GM21423 (cell line): Measurements from ENCODE around the gene ZNF524.
A peak's percentile ranks its signal among the peaks of the same experiment; 100 is the strongest.

ENCODE experiments used
- ATAC-seq: cut with Tn5 transposase; IDR thresholded peaks from one replicate; pipeline ENCODE4 v1.9.1; 2021; ENCODE audit warnings: mild to moderate bottlenecking, moderate library complexity; ENCODE audit not compliant: unreplicated experiment

ZNF524 gene

GRCh38 chr19:55619286-55619685 lies 19.2 kb downstream of the ZNF524 start:
- ATAC-seq, result no peak

DNA sequence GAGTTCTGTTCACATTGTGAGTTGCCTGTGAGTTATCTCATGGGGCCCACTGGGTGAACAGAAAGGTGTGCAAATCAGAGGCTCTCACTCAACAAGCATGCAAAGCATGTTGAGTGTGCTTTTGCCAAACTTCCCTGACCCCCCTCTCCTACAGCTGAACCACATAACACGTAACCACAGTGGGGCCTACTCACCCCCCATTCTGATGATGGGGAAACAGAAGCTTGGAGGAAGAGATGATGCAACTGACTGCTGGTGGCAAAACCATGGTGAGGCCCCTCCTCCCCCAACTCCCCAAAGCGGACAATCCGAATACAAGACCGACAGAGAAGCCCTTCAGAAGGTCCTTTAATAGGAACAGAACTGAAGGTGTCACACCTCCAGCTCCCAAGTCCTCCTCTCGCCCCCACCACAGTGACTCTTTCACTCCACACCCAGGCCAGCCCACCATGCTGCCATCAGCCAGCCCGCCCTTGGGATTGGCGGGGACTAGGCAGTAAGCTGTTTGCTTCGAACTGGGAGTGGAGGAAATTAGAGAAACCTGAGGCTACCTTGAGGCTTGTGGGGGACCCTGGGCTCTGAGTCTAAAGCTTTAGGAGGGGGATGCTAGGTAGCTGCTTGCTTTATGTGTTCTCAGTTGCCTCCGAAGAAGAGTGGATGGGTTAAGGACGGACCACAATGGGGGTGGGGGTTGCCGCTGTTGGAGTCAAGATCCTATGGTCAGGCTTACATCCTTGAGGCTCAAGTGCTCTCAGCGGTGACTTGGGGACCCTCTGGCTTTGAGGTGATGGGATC lies 20.5 kb downstream of the ZNF524 start:
- no peak for ATAC-seq

DNA sequence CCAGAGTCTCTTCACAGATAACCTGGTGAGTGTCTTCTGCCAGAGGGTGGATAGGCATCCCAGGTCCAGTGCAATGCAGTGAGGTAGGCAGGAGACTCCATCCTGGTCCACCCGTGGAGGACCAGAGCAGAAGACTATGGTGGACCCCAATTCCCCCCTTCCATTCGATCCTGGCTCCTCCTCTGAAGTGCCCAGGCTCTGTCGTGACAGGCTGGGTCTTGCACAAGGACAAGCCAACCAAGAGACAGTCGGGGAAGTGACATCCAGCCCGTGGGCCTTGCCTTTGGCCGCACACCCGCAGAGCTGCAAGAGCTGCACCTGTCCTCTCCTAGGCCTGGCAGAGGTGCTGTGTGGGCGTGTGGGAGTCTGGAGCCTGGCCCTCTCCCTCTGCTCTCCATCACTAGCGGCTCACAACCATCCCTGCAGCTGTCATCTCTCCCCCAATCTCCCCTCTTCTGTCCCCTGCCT lies 21.2 kb downstream of the ZNF524 start:
- ATAC-seq, result no peak

GRCh38 chr19:55621673-55622231 lies 21.7 kb downstream of the ZNF524 start:
- no peak for ATAC-seq

DNA sequence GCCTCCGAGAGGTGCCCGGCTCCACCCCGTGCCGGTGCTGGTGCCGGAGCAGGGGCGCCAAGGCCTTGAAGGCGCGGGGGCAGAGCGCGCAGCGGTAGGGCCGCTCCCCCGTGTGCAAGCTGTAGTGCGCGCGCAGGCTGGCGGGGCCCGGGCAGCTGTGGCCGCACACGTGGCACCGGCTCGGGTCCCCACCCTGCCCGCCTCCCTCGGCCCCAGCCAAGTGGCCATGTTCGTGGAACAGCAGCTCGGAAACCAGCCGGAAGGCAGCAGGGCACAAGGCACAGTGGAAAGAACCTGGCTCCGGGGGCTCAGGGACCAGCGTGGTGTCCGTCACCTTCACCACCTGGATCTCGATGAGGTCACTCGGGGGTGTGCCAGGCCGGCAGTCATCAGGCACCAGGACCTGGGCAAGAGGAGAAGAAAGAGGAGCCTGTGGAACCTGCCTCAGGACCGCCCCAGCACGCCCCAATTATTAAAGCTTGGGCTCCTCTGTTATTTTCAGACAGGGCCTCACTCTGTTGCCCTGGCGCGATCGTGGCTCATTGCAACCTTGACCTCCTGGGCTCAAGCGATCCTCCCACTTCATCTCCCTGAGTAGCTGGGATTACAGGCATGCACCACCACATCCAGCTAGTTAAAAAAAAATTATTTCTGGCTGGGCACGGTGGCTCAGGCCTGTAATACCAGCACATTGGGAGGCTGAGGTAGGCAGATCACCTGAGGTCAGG lies 22.3 kb downstream of the ZNF524 start:
- ATAC-seq, result no peak

- no peak for ATAC-seq
These were observed 23.0 kb downstream of the ZNF524 start for GRCh38 chr19:55623130-55623529.

DNA sequence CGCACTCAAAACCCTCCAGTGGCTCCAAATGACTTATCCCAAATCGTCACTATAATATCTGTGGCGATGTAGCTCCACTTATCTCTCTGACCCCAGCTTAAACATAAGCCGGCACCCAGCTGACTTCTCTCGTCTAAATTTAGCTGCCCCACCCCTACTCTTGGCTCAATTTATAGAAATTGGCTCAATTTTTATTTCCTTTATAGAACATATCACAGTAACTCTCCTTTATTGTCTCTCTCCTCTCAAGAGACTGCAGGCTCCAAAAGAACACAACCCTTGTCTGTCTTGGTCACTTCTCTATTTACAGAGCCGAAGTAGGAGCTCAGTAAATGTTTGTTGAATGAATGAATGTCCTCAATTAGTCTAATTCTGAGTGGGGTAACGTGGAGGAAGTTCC lies 23.5 kb downstream of the ZNF524 start:
- no peak for ATAC-seq

GRCh38 chr19:55624109-55625003 lies 24.3 kb downstream of the ZNF524 start, which contains the start of gene ZNF784:
TSS of gene ZNF784 (minus strand) at chr19:55624566. CDS start at chr19:55624561, 5 bp downstream.
- ATAC-seq, result peak; percentile 65

DNA sequence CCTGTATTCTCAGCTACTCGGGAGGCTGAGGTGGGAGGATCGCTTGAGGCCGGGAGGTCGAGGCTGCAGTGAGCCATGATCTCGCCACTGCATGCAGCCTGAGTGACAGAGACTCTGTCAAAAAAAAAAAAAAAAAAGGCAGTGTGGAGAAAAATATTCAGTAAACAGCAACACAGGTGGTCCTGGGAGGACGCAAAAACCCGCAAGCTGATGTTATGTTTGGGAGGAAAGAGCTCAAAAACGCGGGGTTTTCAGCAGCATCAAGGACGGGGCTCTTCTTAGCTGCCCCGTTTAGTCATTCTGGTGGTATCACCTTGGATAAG lies 24.9 kb downstream of the ZNF524 start:
- no peak for ATAC-seq

- no peak for ATAC-seq
These were observed 26.3 kb downstream of the ZNF524 start for GRCh38 chr19:55626350-55626749.

DNA sequence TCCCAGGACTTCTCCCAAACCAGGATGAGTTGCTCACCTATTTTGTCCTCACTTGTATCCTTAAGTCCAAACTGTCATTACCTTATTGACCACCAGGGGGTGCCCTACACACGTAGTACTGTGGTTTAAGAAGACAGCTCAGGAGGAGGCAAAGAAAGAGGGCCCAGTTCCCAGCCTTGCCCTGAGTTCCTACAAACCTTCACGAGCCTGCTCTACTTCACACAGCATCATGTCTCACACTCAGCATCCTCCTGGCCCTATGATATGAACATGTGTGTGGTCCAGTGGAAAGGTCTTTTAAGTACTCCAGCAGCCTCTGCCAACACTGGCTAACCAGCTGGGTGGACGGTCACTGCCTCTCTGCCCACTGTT lies 32.4 kb downstream of the ZNF524 start:
- ATAC-seq, result no peak

DNA sequence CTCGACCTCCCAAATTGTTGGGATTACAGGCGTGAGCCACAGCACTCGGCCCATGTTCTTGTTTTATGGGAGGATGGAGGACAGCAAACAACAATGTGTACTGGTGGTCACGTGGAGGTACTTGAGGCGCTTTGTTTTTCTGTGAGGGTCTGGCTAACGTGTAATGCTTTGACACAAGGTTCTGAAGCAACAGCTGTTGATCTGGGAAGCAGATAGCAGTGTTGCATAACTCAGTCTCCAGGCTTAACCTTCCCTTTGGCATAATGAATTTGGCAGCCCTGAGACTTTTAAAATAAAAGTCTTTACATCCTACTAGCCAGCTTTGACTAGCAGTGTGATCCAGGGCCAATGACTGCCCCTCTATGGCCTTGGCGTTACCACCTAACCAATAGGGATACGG lies 33.8 kb downstream of the ZNF524 start:
- no peak for ATAC-seq

GRCh38 chr19:55635334-55635717 lies 35.2 kb downstream of the ZNF524 start:
- ATAC-seq, result no peak

DNA sequence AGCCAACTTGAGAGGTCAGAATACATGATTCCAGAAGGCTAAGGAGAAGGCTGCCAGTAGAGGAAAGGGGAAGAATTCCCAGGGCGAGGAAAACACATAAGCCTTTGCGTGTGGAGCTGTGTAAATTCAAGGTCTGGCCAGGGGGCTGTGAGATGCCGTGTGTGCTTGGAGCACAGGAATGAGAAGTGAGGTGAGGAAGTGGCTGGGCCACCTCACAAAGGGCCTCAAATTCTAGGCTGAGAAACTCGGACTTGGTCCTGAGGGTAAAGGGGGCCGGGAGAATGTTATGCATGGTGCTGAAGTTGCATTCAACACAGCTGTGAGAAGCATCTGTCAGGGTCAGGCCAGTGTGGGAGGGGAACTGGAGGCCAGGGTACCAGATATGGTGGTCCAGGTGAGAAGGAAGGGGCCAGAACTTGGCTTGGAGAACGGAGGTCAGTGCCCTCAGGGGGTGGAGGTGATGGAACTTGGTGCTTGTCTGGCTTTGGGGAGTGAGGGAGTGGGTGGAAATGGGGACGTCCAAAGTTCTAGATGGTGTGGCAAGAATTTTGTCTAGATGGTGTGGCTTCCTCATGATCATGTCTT lies 35.9 kb downstream of the ZNF524 start:
- no peak for ATAC-seq

GRCh38 chr19:55636723-55637122 lies 36.6 kb downstream of the ZNF524 start:
- no peak for ATAC-seq

GRCh38 chr19:55637534-55637933 lies 37.4 kb downstream of the ZNF524 start:
- no peak for ATAC-seq

DNA sequence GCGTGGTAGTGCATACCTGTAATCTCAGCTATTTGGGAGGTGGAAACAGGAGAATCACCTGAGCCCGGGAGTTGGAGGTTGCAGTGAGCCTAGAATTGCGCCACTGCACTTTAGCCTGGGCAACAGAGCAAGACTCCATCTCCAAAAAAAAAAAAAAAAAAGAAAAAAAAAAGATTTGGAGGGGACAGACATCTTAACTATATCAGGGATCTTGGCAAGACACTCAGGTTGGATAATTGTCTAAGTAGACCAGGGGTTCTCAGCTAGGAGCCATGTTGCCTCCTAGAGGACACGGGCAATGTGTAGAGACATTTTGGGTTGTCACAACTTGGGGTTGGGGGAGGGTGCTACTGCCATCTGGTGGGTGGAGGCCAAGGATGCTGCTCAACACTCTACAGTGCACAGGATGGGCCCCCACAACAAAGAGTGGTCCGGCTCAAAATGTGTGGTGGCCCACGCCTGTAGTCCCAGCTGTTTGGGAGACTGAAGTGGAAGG lies 38.8 kb downstream of the ZNF524 start:
- no peak for ATAC-seq

- ATAC-seq, result no peak
These were observed 40.0 kb downstream of the ZNF524 start for GRCh38 chr19:55640043-55640576.

DNA sequence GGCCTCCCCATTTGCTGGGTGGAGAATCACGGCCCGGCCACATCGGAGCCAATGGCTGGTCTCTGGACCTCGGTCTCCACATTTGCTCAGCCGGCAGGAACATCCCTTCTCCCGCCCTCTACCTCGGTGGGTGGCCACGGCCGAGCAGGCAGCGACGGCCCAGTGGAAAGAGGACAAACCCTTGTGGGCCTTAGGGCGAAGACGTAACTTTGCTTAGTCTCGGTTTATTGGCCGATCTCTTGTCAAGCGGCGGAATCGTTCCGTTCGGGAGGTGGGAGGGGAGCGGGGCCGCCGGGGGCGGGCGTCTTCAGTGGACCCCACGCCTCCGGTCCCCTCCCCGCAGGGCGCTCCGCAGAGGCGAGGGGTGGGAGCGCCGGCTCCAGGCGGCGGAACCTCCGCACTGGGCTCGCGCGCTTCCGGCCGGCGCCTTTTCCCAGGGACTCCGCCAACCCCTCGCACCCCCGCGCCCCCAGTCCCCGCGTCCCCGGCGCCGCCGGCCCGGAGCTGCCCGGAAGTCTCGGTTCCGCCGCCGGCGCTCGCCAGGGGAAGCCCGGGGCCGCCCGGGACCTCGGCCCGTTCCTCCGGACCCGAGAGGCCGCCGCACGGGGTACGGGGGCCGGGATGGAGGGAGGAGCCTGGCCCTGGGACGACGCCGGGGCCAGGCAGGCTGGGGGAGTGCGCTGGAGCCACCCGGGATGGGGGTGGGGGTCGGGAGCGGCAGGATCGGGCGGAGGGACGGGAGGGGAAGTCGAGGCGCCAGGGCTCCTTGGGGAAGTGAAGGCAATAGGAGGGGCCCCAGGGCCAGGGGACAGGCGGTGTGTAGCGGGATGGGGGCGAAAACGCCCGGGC lies 40.7 kb downstream of the ZNF524 start, which contains the start of gene ZNF580:
ZNF580 (plus strand) TSS at position 426 of the 849 bp plus-strand sequence. CDS start 1,507 bp downstream, outside the sequence.
- peak; percentile 37 for ATAC-seq
